WERI-Rb-1 (cell line): ENCODE data around the gene STK4.

Source experiments
- DNase-seq: peaks from one replicate; pipeline ENCODE4 v3.0.0-alpha.2; 2020
- H3K27ac ChIP-seq: fragments of 250-450 bp; sonication (Bioruptor Pico); 2 replicates; pipeline ENCODE4 v1.5.1; 2020; ENCODE audit warnings: mild to moderate bottlenecking, moderate library complexity
- H3K27me3 ChIP-seq: fragments of 250-450 bp; sonication (Bioruptor Pico); 2 replicates; pipeline ENCODE4 v1.5.1; 2021; ENCODE audit warnings: mild to moderate bottlenecking, low read depth, moderate library complexity; ENCODE audit not compliant: insufficient read depth, severe bottlenecking
- H3K36me3 ChIP-seq: fragments of 250-450 bp; sonication (Bioruptor Pico); 2 replicates; pipeline ENCODE4 v1.5.1; 2020; ENCODE audit warnings: mild to moderate bottlenecking, moderate library complexity
- H3K4me3 ChIP-seq: 2 replicates; pipeline ENCODE4 v1.5.1; 2011; ENCODE audit warnings: low read depth, mild to moderate bottlenecking, control low read depth, low read length
- H3K9me3 ChIP-seq: fragments of 250-450 bp; sonication (Bioruptor Pico); 2 replicates; pipeline ENCODE4 v1.5.1; 2021; ENCODE audit warnings: mild to moderate bottlenecking, moderate library complexity; ENCODE audit not compliant: severe bottlenecking
- TF ChIP-seq, protein P1 (sequence below): IDR thresholded peaks from 2 replicates; pipeline ENCODE4 v1.5.1; 2011; ENCODE audit warnings: low read depth, mild to moderate bottlenecking, control low read depth, inconsistent platforms, low read length

Gene STK4

DNA sequence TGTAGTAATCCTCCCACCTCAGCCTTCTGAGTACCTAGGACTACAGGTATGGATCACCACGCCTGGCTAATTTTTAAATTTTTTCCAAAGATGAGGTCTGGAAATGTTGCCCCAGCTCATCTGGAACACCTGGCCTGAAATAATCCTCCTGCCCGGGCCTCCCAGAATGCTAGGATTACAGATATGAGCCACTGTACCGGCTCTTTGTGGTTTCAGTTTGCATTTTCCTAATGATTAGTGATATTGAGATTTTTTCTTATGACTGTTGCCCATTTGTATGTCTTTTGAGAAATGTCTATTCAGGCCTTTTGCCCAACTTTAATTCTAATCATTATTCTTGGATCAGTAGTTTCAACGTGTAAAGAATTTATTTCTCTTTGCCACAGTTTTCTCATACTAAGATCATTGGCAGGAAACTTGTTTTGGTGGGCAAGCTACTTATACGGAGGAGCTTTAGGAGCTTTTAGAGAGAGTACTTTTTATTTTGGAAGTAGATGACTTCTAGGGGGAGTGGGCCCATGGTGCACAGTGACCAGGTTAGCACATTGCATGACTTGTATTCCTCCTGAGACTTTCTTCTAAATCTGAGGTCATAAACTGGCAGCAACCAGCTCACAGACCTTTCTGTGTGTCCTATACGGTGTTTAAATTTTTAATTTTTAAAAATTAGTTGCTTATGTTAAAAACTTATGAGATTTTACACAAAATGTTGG is 62.3 kb downstream of the STK4 start:
- Histone ChIP-seq H3K27ac (no peak overlapping the region), H3K9me3 (no peaks in the 10 kb centered on the region), H3K4me3 (no peak overlapping the region), H3K27me3 (no peaks in the 10 kb centered on the region), H3K36me3 (peaks cover 24% of the 10 kb centered on the region)
- TF ChIP-seq, protein P1, sequence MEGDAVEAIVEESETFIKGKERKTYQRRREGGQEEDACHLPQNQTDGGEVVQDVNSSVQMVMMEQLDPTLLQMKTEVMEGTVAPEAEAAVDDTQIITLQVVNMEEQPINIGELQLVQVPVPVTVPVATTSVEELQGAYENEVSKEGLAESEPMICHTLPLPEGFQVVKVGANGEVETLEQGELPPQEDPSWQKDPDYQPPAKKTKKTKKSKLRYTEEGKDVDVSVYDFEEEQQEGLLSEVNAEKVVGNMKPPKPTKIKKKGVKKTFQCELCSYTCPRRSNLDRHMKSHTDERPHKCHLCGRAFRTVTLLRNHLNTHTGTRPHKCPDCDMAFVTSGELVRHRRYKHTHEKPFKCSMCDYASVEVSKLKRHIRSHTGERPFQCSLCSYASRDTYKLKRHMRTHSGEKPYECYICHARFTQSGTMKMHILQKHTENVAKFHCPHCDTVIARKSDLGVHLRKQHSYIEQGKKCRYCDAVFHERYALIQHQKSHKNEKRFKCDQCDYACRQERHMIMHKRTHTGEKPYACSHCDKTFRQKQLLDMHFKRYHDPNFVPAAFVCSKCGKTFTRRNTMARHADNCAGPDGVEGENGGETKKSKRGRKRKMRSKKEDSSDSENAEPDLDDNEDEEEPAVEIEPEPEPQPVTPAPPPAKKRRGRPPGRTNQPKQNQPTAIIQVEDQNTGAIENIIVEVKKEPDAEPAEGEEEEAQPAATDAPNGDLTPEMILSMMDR = no peak
- DNase-seq = no peak

DNA sequence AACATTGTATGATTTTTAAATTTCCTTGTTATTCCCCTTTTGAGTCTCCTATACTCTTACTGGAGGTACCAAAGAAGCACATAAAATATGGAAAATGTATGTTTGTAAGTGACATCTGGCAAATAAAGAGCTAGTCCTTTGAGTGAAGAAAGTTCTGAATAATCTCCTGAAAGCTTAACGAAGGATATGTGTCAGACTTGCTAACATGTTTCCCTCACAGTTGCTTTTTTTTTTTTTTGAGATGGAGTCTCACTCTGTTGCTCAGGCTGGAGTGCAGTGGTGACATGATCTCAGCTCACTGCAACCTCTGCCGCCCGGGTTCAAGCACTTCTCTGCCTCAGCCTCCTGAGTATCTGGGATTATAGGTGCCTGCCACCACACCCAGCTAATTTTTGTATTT is 63.6 kb downstream of the STK4 start:
- no peak overlapping the region for H3K4me3 ChIP-seq
- no peak for DNase-seq
- no peak overlapping the region for H3K27ac ChIP-seq
- no peaks in the 10 kb centered on the region for H3K9me3 ChIP-seq
- no peaks in the 10 kb centered on the region for H3K27me3 ChIP-seq
- peaks cover 21% of the 10 kb centered on the region for H3K36me3 ChIP-seq
- TF ChIP-seq, protein P1 = no peak

- Histone ChIP-seq H3K27ac (no peak overlapping the region), H3K27me3 (no peaks in the 10 kb centered on the region), H3K36me3 (peaks cover 4% of the 10 kb centered on the region; the same call in 1 of the 2 replicates), H3K9me3 (no peaks in the 10 kb centered on the region), H3K4me3 (no peak overlapping the region)
- no peak for DNase-seq
- TF ChIP-seq, protein P1 = no peak
These were observed 66.0 kb downstream of the STK4 start for GRCh38 chr20:45032276-45032675.

DNA sequence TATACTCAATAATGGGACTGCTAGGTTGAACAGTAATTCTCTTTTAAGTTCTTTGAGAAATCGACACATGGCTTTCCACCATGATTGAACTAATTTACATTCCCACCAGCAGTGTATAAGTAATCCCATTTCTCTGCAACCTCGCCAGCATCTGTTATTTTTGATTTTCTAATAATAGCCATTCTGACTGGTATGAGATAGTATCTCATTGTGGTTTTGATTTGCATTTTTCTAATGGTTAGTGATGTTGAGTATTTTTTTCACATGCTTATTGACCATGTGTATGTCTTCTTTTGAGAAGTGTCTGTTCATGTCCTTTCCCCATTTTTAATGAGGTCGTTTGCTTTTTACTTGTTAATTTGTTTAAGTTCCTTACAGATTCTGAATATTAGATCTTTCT is 66.5 kb downstream of the STK4 start:
- TF ChIP-seq, protein P1 = no peak
- H3K27ac ChIP-seq = no peak overlapping the region
- no peaks in the 10 kb centered on the region for H3K9me3 ChIP-seq
- H3K27me3 ChIP-seq = no peaks in the 10 kb centered on the region
- no peak for DNase-seq
- H3K4me3 ChIP-seq = no peak overlapping the region
- peaks cover 4% of the 10 kb centered on the region; the same call in 1 of the 2 replicates for H3K36me3 ChIP-seq

DNA sequence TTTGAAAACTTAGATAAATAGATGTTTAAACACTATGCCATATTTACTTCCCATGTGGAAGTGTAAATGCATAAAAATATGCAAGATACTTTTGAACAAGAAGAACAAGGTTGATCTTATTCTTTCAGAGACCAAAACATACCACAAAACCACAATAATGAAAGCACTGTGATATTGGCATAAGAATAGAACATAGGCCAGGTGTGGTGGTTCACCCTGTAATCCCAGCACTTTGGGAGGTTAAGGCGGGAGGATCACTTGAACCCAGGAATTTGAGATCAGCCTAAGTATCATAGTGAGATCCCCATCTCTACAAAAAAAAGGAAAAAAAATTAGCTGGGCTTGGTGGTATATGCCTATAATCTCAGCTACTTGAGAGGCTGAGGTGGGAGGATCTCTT is 68.1 kb downstream of the STK4 start:
- H3K9me3 ChIP-seq = no peaks in the 10 kb centered on the region
- H3K27ac ChIP-seq = no peak overlapping the region
- H3K27me3 ChIP-seq = no peaks in the 10 kb centered on the region
- TF ChIP-seq, protein P1 = no peak
- no peak overlapping the region for H3K4me3 ChIP-seq
- no peak for DNase-seq
- 0 out of 2 replicates have a peak, but pooled peaks cover 4% of the 10 kb centered on the region for H3K36me3 ChIP-seq
